Ectodermal cell (in vitro differentiated cells): ENCODE results near the gene TGFBR3.

ENCODE experiments used
- H3K27ac ChIP-seq: 2 replicates; pipeline ENCODE4 v1.7.0; 2013; ENCODE audit warnings: mild to moderate bottlenecking, low read depth, low read length; ENCODE audit not compliant: insufficient read depth, poor library complexity, severe bottlenecking
- H3K27me3 ChIP-seq: 2 replicates; pipeline ENCODE4 v1.7.0; 2013; ENCODE audit warnings: mild to moderate bottlenecking, low read length; ENCODE audit not compliant: insufficient read depth, control insufficient read depth, poor library complexity, severe bottlenecking
- H3K36me3 ChIP-seq: one replicate; pipeline ENCODE4 v1.7.0; 2013; ENCODE audit warnings: low read length; ENCODE audit not compliant: control insufficient read depth, insufficient read depth
- H3K4me1 ChIP-seq: one replicate; pipeline ENCODE4 v1.7.0; 2013; ENCODE audit warnings: low read length; ENCODE audit not compliant: control insufficient read depth, insufficient read depth
- H3K4me3 ChIP-seq: 2 replicates; pipeline ENCODE4 v1.7.0; 2013; ENCODE audit warnings: low read depth, low read length, control low read depth; ENCODE audit not compliant: insufficient read depth
- H3K9me3 ChIP-seq: 2 replicates; pipeline ENCODE4 v1.7.0; 2013; ENCODE audit warnings: mild to moderate bottlenecking, low read length, moderate library complexity; ENCODE audit not compliant: control insufficient read depth
- WGBS, 2 experiments: methylation state at CpG; one replicate each; pipeline ENCODE4 v1.1.7; 2013; ENCODE audit warnings: missing lambda C conversion rate in 2 of 2; 5-methylcytosine and 5-hydroxymethylcytosine counted together

Gene TGFBR3

GRCh38 chr1:91884459-91885212, 1.3 kb downstream of the TGFBR3 start:
- 22 to 23% methylated on average over 22 of the region's 22 CpGs for WGBS, 2 experiments
- Histone ChIP-seq H3K9me3 (no peaks in the 10 kb centered on the region), H3K36me3 (no peaks in the 10 kb centered on the region), H3K4me1 (peaks cover 11% of the 10 kb centered on the region), H3K4me3 (peak overlapping the region; percentile 83), H3K27me3 (peaks cover 36% of the 10 kb centered on the region), H3K27ac (no peak overlapping the region)

- WGBS, 2 experiments: 81 to 89% methylated on average over 6 of the region's 6 CpGs
- Histone ChIP-seq H3K9me3 (no peaks in the 10 kb centered on the region), H3K27ac (no peak overlapping the region), H3K4me1 (peaks cover 11% of the 10 kb centered on the region), H3K36me3 (no peaks in the 10 kb centered on the region), H3K27me3 (peaks cover 36% of the 10 kb centered on the region), H3K4me3 (no peak overlapping the region)
Observed at GRCh38 chr1:91883470-91883869, 2.5 kb downstream of the TGFBR3 start.

- 85% methylated on average over 3 of the region's 3 CpGs for WGBS, 2 experiments
- Histone ChIP-seq H3K27me3 (peaks cover 25% of the 10 kb centered on the region), H3K4me1 (peaks cover 11% of the 10 kb centered on the region), H3K9me3 (no peaks in the 10 kb centered on the region), H3K27ac (no peak overlapping the region), H3K36me3 (no peaks in the 10 kb centered on the region), H3K4me3 (no peak overlapping the region)
Observed at GRCh38 chr1:91881280-91881679, 4.7 kb downstream of the TGFBR3 start.

- H3K27ac ChIP-seq: no peak overlapping the region
- peaks cover 12% of the 10 kb centered on the region for H3K27me3 ChIP-seq
- H3K4me3 ChIP-seq: no peak overlapping the region
- H3K36me3 ChIP-seq: no peaks in the 10 kb centered on the region
- no peaks in the 10 kb centered on the region for H3K9me3 ChIP-seq
- H3K4me1 ChIP-seq: peaks cover 5% of the 10 kb centered on the region
Observed at GRCh38 chr1:91879733-91880132, 6.2 kb downstream of the TGFBR3 start.

GRCh38 chr1:91877574-91878208, 8.3 kb downstream of the TGFBR3 start:
- WGBS, 2 experiments: 94 to 95% methylated on average over 1 to 5 of the region's 5 CpGs
- Histone ChIP-seq H3K9me3 (no peaks in the 10 kb centered on the region), H3K27me3 (no peaks in the 10 kb centered on the region), H3K4me3 (no peak overlapping the region), H3K27ac (no peak overlapping the region), H3K36me3 (no peaks in the 10 kb centered on the region), H3K4me1 (peaks cover 4% of the 10 kb centered on the region)

GRCh38 chr1:91876781-91877573, 9.0 kb downstream of the TGFBR3 start:
- WGBS, 2 experiments: 75 to 78% methylated on average over 2 of the region's 2 CpGs
- no peaks in the 10 kb centered on the region for H3K27me3 ChIP-seq
- H3K4me3 ChIP-seq: no peak overlapping the region
- H3K36me3 ChIP-seq: no peaks in the 10 kb centered on the region
- H3K27ac ChIP-seq: no peak overlapping the region
- H3K9me3 ChIP-seq: no peaks in the 10 kb centered on the region
- peaks cover 4% of the 10 kb centered on the region for H3K4me1 ChIP-seq

GRCh38 chr1:91876040-91876470, 9.9 kb downstream of the TGFBR3 start:
- no peak overlapping the region for H3K27ac ChIP-seq
- H3K9me3 ChIP-seq: no peaks in the 10 kb centered on the region
- H3K4me1 ChIP-seq: peaks cover under 1% of the 10 kb centered on the region
- whole genome bisulfite sequencing, 2 experiments: 93 to 94% methylated on average over 3 to 5 of the region's 5 CpGs
- no peaks in the 10 kb centered on the region for H3K27me3 ChIP-seq
- H3K36me3 ChIP-seq: no peaks in the 10 kb centered on the region
- no peak overlapping the region for H3K4me3 ChIP-seq

- no peaks in the 10 kb centered on the region for H3K4me1 ChIP-seq
- no peaks in the 10 kb centered on the region for H3K9me3 ChIP-seq
- 94 to 97% methylated on average over 4 of the region's 4 CpGs for WGBS, 2 experiments
Observed at GRCh38 chr1:91874167-91874566, 11.8 kb downstream of the TGFBR3 start.

GRCh38 chr1:91872559-91873081, 13.3 kb downstream of the TGFBR3 start:
- Histone ChIP-seq H3K27me3 (no peaks in the 10 kb centered on the region), H3K4me1 (no peaks in the 10 kb centered on the region), H3K4me3 (no peak overlapping the region), H3K27ac (no peak overlapping the region), H3K9me3 (no peaks in the 10 kb centered on the region), H3K36me3 (no peaks in the 10 kb centered on the region)
- WGBS, 2 experiments: 59 to 60% methylated on average over 6 of the region's 7 CpGs

More at GRCh38 chr1:91874167-91874566, 11.8 kb downstream of the TGFBR3 start:
- Histone ChIP-seq H3K27ac (no peak overlapping the region), H3K36me3 (no peaks in the 10 kb centered on the region), H3K27me3 (no peaks in the 10 kb centered on the region), H3K4me3 (no peak overlapping the region)

GRCh38 chr1:91872000-91872399, 14.0 kb downstream of the TGFBR3 start:
- Histone ChIP-seq H3K27me3 (no peaks in the 10 kb centered on the region), H3K4me1 (no peaks in the 10 kb centered on the region), H3K36me3 (no peaks in the 10 kb centered on the region), H3K27ac (no peak overlapping the region), H3K4me3 (no peak overlapping the region), H3K9me3 (no peaks in the 10 kb centered on the region)
- WGBS, 2 experiments: 92 to 98% methylated on average over 2 of the region's 2 CpGs
